ENCODE measurements around the gene GINS3.

DNA sequence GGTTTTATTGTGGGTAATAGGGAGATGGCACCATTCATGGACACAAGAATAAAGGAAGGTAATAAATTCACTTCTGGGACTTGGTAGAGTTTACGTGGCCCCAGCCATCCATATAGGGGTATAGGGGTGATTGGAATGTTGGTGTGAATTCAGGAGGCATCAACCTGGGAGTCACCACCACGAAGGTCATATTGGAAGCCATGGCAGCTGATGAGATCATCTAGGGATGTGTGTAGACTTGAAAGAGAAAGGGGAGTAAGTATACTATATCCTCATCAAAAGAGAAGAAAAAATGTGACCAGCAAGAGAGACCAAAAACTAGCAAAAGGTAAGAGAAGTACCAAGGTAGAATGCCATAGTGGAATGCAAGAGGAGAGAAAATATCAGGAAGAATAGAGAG is 26.6 kb upstream of the GINS3 start:
- no peak for TF ChIP-seq POLR2A (IDR thresholded peaks at IDR 0.05)
- TF ChIP-seq, protein P1, sequence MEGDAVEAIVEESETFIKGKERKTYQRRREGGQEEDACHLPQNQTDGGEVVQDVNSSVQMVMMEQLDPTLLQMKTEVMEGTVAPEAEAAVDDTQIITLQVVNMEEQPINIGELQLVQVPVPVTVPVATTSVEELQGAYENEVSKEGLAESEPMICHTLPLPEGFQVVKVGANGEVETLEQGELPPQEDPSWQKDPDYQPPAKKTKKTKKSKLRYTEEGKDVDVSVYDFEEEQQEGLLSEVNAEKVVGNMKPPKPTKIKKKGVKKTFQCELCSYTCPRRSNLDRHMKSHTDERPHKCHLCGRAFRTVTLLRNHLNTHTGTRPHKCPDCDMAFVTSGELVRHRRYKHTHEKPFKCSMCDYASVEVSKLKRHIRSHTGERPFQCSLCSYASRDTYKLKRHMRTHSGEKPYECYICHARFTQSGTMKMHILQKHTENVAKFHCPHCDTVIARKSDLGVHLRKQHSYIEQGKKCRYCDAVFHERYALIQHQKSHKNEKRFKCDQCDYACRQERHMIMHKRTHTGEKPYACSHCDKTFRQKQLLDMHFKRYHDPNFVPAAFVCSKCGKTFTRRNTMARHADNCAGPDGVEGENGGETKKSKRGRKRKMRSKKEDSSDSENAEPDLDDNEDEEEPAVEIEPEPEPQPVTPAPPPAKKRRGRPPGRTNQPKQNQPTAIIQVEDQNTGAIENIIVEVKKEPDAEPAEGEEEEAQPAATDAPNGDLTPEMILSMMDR (IDR thresholded peaks at IDR 0.05) = no peak

Data from adrenal gland (tissue), 5 donors.